BLaER1 treated with 17β-estradiol and CSF1 and Interleukin-3, amounts not matched to agents 10 nM and 100 nM (cell line): ENCODE measurements around the gene ZFYVE28.

Source experiments
- H3K27ac ChIP-seq, 11 experiments: shearing (Covaris generic); formaldehyde crosslinking; 2 replicates each; pipeline ENCODE4 v1.8.1; 2022
- H3K27me3 ChIP-seq, 11 experiments: shearing (Covaris generic); formaldehyde crosslinking; 2 replicates each; pipeline ENCODE4 v1.8.1; 2022
- H3K36me3 ChIP-seq, 11 experiments: shearing (Covaris generic); formaldehyde crosslinking; 2 replicates each; pipeline ENCODE4 v1.8.1; 2022
- H3K4me1 ChIP-seq, 10 experiments: shearing (Covaris generic); formaldehyde crosslinking; 2 replicates each; pipeline ENCODE4 v1.8.1; 2022
- H3K4me2 ChIP-seq, 11 experiments: shearing (Covaris generic); formaldehyde crosslinking; 2 replicates each; pipeline ENCODE4 v1.8.1; 2022
- H3K4me3 ChIP-seq, 10 experiments: shearing (Covaris generic); formaldehyde crosslinking; 2 replicates each; pipeline ENCODE4 v1.8.1; 2022
- H3K9ac ChIP-seq, 11 experiments: shearing (Covaris generic); formaldehyde crosslinking; 2 replicates each; pipeline ENCODE4 v1.8.1; 2022
- H3K9me3 ChIP-seq, 11 experiments: shearing (Covaris generic); formaldehyde crosslinking; replicated peaks in 1 of 11; 2 replicates each; pipeline ENCODE4 v1.8.1; 2022
- H4K20me1 ChIP-seq, 11 experiments: shearing (Covaris generic); formaldehyde crosslinking; 2 replicates each; pipeline ENCODE4 v1.8.1; 2022
- Cebpa-rat ChIP-seq, 11 experiments: shearing (Covaris generic); IDR thresholded peaks; 2 replicates each; pipeline ENCODE4 v1.8.1; 2022

Gene ZFYVE28

DNA sequence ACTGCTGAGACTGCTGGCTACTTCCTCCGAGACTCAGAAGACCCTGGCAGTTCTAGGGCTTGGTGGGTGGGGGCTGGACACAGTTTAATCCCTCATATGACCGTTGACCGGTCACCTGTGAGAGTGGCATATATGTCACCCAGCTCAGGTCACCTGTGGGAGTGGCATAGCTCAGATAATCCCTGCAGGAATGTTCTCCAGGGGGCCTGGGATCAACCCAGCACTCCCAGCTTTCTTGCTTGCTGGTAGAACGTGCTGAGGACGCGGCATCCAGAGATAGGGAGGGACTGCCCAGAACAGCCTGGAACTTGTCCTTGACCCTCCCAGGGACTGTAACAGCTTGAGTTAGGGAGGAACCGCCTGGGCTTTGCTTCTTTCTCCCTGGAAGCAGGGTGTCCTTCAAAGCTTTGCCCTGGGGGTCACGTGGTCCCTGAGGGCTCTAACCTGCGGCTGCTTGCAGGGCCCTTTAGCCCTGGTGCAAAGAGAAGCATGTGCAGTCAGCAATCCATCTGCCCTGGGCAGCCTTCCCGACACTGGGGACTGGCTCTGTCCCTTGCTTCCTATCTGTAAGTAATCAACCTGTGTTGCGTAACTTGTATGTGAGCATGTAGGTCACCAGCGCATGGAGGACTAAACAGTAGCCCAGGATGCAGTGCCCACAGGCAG is 55.3 kb downstream of the ZFYVE28 start:
- no peaks in the 10 kb centered on the region for H3K27me3 ChIP-seq
- no peak overlapping the region for H3K4me3 ChIP-seq
- no peak overlapping the region for H3K27ac ChIP-seq
- H3K9me3 ChIP-seq, result peaks cover 0 to 2% (median 0%) of the 10 kb centered on the region in 11 experiments; a peak in 6 of 22 replicates
- no peaks in the 10 kb centered on the region for H3K36me3 ChIP-seq
- peak in 8 of 11 experiments; percentile 20 to 79 (median 50); a peak in 9 of 22 replicates for TF ChIP-seq Cebpa-rat (IDR thresholded peaks at IDR 0.05)
- peak overlapping the region in 2 of 11 experiments; percentile 3 to 37; a peak in 1 of 22 replicates for H3K4me2 ChIP-seq
- H3K4me1 ChIP-seq, result peaks cover 0 to 10% (median 7%) of the 10 kb centered on the region in 10 experiments; a peak in 7 of 20 replicates
- no peak overlapping the region for H3K9ac ChIP-seq
- peaks cover 0 to 65% (median 0%) of the 10 kb centered on the region in 11 experiments; a peak in 4 of 22 replicates for H4K20me1 ChIP-seq

DNA sequence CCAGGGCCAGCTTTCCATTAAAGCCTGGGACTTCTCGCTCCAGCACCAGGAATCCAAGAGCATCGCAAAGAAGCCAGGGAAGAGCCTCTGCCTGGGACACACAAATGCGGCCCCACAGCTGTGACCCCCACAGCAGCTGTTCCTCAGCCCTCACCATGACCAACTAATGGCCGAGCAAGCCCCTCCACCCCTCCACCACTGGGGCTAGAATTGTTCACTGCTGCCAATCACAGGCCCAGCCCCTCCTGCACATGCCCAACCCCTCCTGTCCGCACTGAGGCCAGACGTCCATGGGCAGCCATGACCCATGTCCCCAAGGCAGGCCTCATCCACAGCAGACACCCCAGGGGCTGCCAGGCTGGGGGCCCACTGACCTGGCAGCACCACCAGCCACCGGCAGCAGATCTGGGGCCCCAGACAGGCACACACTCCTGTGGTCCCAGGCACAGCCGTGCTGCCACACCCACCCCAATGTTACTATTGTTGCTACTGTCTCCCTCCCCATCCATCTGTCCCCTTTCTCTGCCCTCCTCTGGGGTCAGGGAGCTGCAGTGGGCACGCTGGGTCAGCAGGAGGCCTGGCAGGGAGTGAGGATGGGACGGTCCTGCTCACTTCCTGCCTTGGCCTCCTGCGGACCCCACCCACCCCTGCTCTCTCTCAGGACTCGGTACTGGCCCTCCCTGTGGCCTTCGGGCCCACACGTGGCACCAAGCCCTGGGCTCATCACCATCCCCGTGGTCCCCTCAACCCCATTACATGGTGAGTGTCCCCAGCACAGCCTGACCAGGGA is 56.0 kb downstream of the ZFYVE28 start:
- TF ChIP-seq Cebpa-rat (IDR thresholded peaks at IDR 0.05), result no peak

DNA sequence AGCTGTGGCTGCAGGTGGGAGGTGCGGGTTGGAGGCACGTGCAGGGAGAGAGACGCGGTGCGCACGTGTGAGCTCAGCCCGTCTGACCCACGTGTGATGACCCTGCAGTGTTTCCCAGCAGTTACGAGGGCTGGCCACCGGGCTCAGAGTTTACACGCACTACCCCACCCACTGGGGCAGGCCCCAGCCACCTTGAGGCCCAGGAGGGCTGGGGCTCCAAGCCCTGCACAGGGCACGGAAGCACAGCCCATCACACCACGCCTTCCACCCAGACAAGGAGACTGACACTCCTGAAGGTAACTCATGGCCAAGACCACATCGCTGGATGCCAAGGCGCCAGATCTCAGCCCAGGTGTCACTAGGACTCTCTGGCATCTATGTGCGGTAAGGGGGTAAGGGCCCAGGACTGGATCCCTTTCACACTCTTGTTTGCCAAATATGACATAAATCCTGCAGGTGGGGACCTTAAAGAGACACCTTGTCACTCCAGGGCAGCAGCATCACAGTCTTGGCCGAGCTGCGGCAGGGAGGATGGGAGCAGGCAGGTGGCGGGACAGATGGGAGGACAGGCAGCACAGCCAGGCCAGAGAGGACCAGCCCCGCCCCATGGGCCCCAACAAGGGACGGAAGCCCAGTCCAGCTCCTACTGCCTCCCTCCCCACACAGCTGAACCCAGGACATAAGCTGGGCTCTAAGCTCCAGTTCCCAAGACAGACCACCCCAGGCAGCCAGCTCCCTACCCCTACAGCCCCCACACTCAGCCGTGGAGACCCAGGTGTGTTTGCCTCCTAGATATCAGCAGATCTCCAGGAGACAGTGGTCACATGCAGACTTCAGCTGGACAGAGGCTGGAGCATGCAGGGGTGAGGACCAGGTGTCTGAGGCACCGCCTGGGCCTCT is 56.8 kb downstream of the ZFYVE28 start:
- TF ChIP-seq Cebpa-rat (IDR thresholded peaks at IDR 0.05), result no peak
- Histone ChIP-seq H3K4me1 (peaks cover 0 to 10% (median 6%) of the 10 kb centered on the region in 10 experiments; a peak in 7 of 20 replicates), H3K4me3 (no peak overlapping the region), H4K20me1 (peaks cover 0 to 76% (median 0%) of the 10 kb centered on the region in 11 experiments; a peak in 4 of 22 replicates), H3K27ac (no peak overlapping the region), H3K4me2 (no peak overlapping the region), H3K9me3 (no peaks in the 10 kb centered on the region), H3K36me3 (no peaks in the 10 kb centered on the region), H3K27me3 (no peaks in the 10 kb centered on the region), H3K9ac (no peak overlapping the region)

More for the DNA sequence above, 56.0 kb downstream of the ZFYVE28 start:
- no peak overlapping the region for H3K4me2 ChIP-seq
- no peak overlapping the region for H3K27ac ChIP-seq
- H3K9me3 ChIP-seq, result no peaks in the 10 kb centered on the region
- H3K27me3 ChIP-seq, result no peaks in the 10 kb centered on the region
- H3K4me3 ChIP-seq, result no peak overlapping the region
- no peaks in the 10 kb centered on the region for H3K36me3 ChIP-seq
- H3K9ac ChIP-seq, result no peak overlapping the region
- H3K4me1 ChIP-seq, result peaks cover 0 to 10% (median 7%) of the 10 kb centered on the region in 10 experiments; a peak in 7 of 20 replicates
- peaks cover 0 to 72% (median 0%) of the 10 kb centered on the region in 11 experiments; a peak in 4 of 22 replicates for H4K20me1 ChIP-seq

DNA sequence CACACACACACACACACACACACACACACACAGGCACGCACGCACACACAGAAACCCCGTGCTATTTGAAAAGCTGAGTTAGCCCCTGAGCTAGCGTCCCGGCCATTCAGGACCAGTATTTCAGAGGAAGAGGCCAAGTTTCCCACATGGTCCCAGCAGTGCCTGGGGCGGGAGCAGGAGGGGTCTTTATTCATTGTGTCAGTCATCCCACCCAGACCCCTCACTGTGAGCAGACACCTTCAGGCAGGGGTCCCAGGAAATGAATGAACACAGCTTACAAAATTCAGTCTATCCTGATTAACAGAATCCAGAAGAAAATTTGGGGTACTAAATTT is 58.1 kb downstream of the ZFYVE28 start:
- Histone ChIP-seq H3K27me3 (no peaks in the 10 kb centered on the region), H3K36me3 (no peaks in the 10 kb centered on the region), H3K9ac (no peak overlapping the region), H4K20me1 (peaks cover 0 to 83% (median 0%) of the 10 kb centered on the region in 11 experiments; a peak in 4 of 22 replicates), H3K4me2 (no peak overlapping the region), H3K9me3 (no peaks in the 10 kb centered on the region), H3K4me3 (no peak overlapping the region), H3K27ac (no peak overlapping the region), H3K4me1 (peaks cover 0 to 10% (median 6%) of the 10 kb centered on the region in 10 experiments; a peak in 9 of 20 replicates)
- no peak for TF ChIP-seq Cebpa-rat (IDR thresholded peaks at IDR 0.05)

DNA sequence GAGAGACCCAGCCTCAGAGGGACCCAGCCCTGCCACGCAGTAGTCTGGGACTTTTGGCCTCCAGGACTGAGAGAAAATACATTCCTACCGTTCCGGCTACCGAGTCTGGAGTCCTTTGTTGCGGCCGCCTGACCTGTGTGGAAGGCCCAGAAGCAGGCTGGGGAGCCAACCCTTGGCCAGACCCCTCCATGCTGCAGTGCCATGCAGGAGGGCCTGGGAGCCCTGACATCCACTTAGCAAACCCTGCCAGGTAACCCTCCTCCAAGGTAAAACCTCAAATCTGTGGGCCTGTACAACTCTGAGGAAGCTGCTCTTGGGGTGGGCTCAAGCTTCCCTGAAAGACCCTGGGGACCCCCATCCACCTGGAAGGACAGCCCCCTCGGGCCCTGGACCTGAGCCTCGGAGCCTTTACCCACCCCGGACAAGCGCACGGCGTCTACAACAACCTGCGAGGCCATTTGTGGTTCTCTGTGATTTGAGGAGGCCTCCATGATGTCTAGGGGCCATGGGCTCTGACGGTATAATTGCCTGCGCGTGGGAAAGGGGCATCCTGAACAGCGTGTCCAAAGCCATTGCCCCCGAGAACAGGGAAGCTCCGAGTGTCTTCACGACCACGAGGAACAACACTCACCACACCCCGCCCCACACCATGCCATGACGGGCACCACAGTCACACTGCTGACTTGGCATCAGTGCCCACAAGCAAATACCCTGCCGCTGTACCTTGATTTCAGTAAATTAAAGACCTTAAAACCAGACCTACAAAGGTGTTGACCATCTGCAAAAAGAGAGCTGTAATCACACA is 58.7 kb downstream of the ZFYVE28 start:
- TF ChIP-seq Cebpa-rat (IDR thresholded peaks at IDR 0.05), result no peak
- Histone ChIP-seq H3K4me1 (peaks cover 2 to 12% (median 8%) of the 10 kb centered on the region in 10 experiments; a peak in 19 of 20 replicates), H3K9ac (no peak overlapping the region)

DNA sequence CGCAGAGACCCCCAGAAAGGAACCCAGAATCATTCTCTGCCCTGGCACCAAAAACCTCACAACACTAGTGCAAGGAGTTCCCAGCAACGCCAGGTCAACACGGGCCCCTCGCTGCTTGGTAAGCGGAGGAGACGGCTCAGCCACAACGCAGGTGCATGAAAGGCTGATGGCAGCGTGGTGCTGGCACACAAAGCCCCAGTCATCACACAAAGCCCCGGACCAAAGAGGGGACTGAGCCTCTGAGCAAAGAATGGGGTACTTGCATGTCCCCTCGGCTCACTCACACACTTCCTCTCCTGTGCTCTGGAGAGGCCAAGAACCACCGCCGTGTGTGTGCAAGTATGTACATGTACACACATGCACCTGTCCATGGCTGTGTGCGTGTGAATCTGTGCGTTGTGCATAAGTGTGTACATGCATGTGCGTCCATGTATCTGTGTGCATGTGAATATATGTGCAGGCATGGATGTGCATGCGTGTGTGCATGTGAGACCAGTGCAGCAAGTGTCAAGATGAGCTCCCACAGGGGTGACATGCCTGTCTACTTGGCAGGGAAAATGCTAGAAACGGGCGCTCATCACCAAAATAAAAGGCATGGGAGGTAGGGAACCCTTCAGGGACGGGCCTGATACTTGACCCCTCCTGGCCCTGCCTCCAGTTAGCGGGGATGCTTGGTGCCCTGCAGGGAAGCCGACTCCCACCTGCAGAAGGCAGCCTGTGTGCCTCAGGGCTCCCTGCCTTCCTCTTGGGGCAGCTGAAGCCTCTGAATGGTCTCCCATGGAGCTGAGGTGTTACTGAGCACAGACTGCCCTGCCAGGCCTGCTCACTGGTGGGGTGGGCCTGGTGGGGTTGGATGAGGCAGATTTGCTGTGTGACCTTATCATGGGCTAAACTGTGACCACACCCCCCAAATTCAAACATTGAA is 60.4 kb downstream of the ZFYVE28 start:
- Histone ChIP-seq H3K9me3 (no peaks in the 10 kb centered on the region), H3K36me3 (no peaks in the 10 kb centered on the region), H3K4me3 (no peak overlapping the region), H3K4me2 (no peak overlapping the region), H3K27ac (no peak overlapping the region), H3K9ac (no peak overlapping the region), H3K27me3 (no peaks in the 10 kb centered on the region), H3K4me1 (peaks cover 14 to 28% (median 21%) of the 10 kb centered on the region in 10 experiments), H4K20me1 (peaks cover 0 to 82% (median 0%) of the 10 kb centered on the region in 11 experiments; a peak in 4 of 22 replicates)
- no peak for TF ChIP-seq Cebpa-rat (IDR thresholded peaks at IDR 0.05)

More for the DNA sequence above, 58.7 kb downstream of the ZFYVE28 start:
- Histone ChIP-seq H3K27ac (no peak overlapping the region), H3K27me3 (no peaks in the 10 kb centered on the region), H4K20me1 (peaks cover 0 to 86% (median 0%) of the 10 kb centered on the region in 11 experiments; a peak in 4 of 22 replicates), H3K9me3 (no peaks in the 10 kb centered on the region), H3K4me3 (no peak overlapping the region), H3K4me2 (no peak overlapping the region), H3K36me3 (no peaks in the 10 kb centered on the region)
